Left ventricle myocardium inferior (tissue), 1 donor: ENCODE data around the gene ADAM33. TPM values are rescaled to one million over a fixed set of nuclear protein-coding genes. Genes with fewer than 3 reads are reported as not detected.

Experiments
- DNase-seq: peaks from one replicate; pipeline ENCODE4 v3.0.0-alpha.2; 2020
- H3K27ac ChIP-seq: fragments of 200-600 bp; replicated peaks from 2 replicates; pipeline ENCODE4 v1.8.0; 2021
- H3K27me3 ChIP-seq: fragments of 200-600 bp; 2 replicates; pipeline ENCODE4 v1.8.0; 2021; ENCODE audit warnings: low read depth
- H3K36me3 ChIP-seq: fragments of 200-600 bp; 2 replicates; pipeline ENCODE4 v1.8.0; 2021
- H3K4me1 ChIP-seq: fragments of 200-600 bp; 2 replicates; pipeline ENCODE4 v1.8.0; 2021
- H3K4me3 ChIP-seq: fragments of 200-600 bp; 2 replicates; pipeline ENCODE4 v1.8.0; 2021; ENCODE audit warnings: mild to moderate bottlenecking, moderate library complexity
- H3K9me3 ChIP-seq: fragments of 200-600 bp; replicated peaks from 2 replicates; pipeline ENCODE4 v1.8.0; 2021
- CTCF ChIP-seq: fragments of 200-600 bp; IDR thresholded peaks from 2 replicates; pipeline ENCODE4 v1.8.0; 2021; ENCODE audit warnings: antibody characterized with exemption, mild to moderate bottlenecking, borderline replicate concordance
- intact Hi-C: fragments of 100-400 bp; cut with micrococcal nuclease; formaldehyde crosslinking; loops from one replicate; pipeline ENCODE4 v1.11.0; 2022
- total RNA-seq: library from RNA; stranded (reverse); fragmentation: NEBNext Ultra II Directional; extraction: Animal tissue kit (Norgen Biotek cat#: 25700); gene quantifications from one replicate; pipeline ENCODE4 v1.2.1, GENCODE V29; 2021
- donor health status: DM: no; HTN: yes; CAD: no; lungs with severe emphysema.

ADAM33 gene
- total RNA-seq, 1 donor from 2014 or later = 10.8 TPM

DNA sequence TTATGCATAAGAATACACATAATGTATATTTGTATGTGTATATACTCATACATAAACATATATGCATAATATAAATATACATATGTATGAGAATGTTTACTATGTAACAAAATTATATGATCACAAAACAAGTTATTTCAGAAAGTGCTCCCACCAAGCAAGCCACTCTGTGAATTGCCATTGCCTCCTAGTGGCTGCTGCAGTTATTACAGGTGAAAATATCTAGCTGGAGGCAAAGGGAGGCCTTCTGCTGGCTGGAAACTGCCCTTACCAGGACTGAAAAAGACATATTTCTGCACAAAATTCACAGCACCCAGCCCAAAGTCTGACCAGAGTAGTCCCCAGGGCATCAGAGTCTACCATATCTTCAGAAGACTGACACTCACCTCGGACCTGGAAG, 14.4 kb upstream of the ADAM33 start:
- Histone ChIP-seq H3K4me1 (no peaks in the 10 kb centered on the region), H3K9me3 (peaks cover 6% of the 10 kb centered on the region), H3K4me3 (no peak overlapping the region), H3K27me3 (no peaks in the 10 kb centered on the region), H3K27ac (no peak overlapping the region), H3K36me3 (no peaks in the 10 kb centered on the region)
- intact Hi-C loops = no loop called here
- DNase-seq = no peak
- TF ChIP-seq CTCF = peak; percentile 28

GRCh38 chr20:3694864-3695263, 13.1 kb upstream of the ADAM33 start:
- no peaks in the 10 kb centered on the region for H3K36me3 ChIP-seq
- no peaks in the 10 kb centered on the region for H3K4me1 ChIP-seq
- no peak for DNase-seq
- no peaks in the 10 kb centered on the region for H3K27me3 ChIP-seq
- no peak for TF ChIP-seq CTCF
- peaks cover 6% of the 10 kb centered on the region for H3K9me3 ChIP-seq
- H3K4me3 ChIP-seq = no peak overlapping the region
- no peak overlapping the region for H3K27ac ChIP-seq
- intact Hi-C loops = no loop called here

DNA sequence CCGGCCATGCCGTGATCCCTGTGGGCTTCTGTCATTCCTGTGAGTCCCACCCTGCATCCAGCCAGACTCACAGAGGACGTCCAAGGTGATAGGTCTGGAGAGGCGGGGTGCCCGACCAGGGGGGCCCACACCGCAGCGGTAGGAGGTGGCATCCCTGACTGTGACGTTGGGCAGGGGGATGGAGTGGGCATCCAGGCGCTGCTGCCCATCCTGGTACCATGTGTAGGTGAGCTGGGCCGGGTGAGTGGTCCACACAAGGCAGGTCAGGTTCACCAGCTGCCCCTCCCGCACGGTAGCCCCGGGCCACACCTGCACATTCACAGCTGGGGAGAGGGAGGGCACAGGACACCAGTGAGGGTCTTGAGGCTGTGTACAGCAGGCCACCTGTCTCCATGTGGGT, 11.6 kb upstream of the ADAM33 start:
- DNase-seq = no peak
- H3K36me3 ChIP-seq = no peaks in the 10 kb centered on the region

GRCh38 chr20:3692706-3693294, 11.0 kb upstream of the ADAM33 start:
- Histone ChIP-seq H3K36me3 (no peaks in the 10 kb centered on the region), H3K27ac (no peak overlapping the region), H3K4me1 (peaks cover under 1% of the 10 kb centered on the region), H3K27me3 (no peaks in the 10 kb centered on the region), H3K4me3 (no peak overlapping the region), H3K9me3 (peaks cover 6% of the 10 kb centered on the region)
- no peak for TF ChIP-seq CTCF
- DNase-seq = no peak
- intact Hi-C loops = no loop called here

More for the DNA sequence above, 11.6 kb upstream of the ADAM33 start:
- intact Hi-C loops = no loop called here
- Histone ChIP-seq H3K4me1 (no peaks in the 10 kb centered on the region), H3K27ac (no peak overlapping the region), H3K9me3 (peaks cover 6% of the 10 kb centered on the region), H3K4me3 (no peak overlapping the region), H3K27me3 (no peaks in the 10 kb centered on the region)
- TF ChIP-seq CTCF = no peak

- no peaks in the 10 kb centered on the region for H3K36me3 ChIP-seq
- H3K4me1 ChIP-seq = peaks cover 9% of the 10 kb centered on the region
- H3K4me3 ChIP-seq = no peak overlapping the region
- H3K27ac ChIP-seq = no peak overlapping the region
- H3K27me3 ChIP-seq = no peaks in the 10 kb centered on the region
- H3K9me3 ChIP-seq = peaks cover 6% of the 10 kb centered on the region
- intact Hi-C loops = no loop called here
- no peak for TF ChIP-seq CTCF
- DNase-seq = no peak
Observed at GRCh38 chr20:3691897-3692296, 10.1 kb upstream of the ADAM33 start.
